G401 (cell line): ENCODE results near the gene FLT3. TPM values are rescaled to one million over a fixed set of nuclear protein-coding genes. Genes with fewer than 3 reads are reported as not detected.

Experiments
- DNase-seq: peaks from one replicate; pipeline ENCODE4 v3.0.0-alpha.2; 2015; ENCODE audit warnings: low spot score
- in situ Hi-C: cut with HindIII; loops from 2 replicates; pipeline ENCODE4 v1.10.0; 2016; ENCODE audit warnings: low sequenced_read_pairs, mixed read lengths
- total RNA-seq: library from RNA; depleted of rRNA; stranded (reverse); fragments of >200 nt; shearing (Covaris generic); gene quantifications from 2 replicates; pipeline ENCODE4 v1.2.3, GENCODE V29; 2014

Gene FLT3
- total RNA-seq, 1 experiment from 2014 or later: not detected

- no peak for DNase-seq
- in situ Hi-C loops: no loop called here
These were observed 121.9 kb downstream of the FLT3 start for GRCh38 chr13:27978301-27978968.

- in situ Hi-C loops: no loop called here
- DNase-seq: no peak
These were observed 122.7 kb downstream of the FLT3 start for GRCh38 chr13:27977476-27978300.

GRCh38 chr13:27976362-27977091 is 123.8 kb downstream of the FLT3 start:
- no peak for DNase-seq
- in situ Hi-C loops: no loop called here

GRCh38 chr13:27975564-27976361 is 124.6 kb downstream of the FLT3 start:
- in situ Hi-C loops: no loop called here
- no peak for DNase-seq

GRCh38 chr13:27973961-27974662 is 126.3 kb downstream of the FLT3 start:
- in situ Hi-C loops: no loop called here
- no peak for DNase-seq

- in situ Hi-C loops: no loop called here
These were observed 127.1 kb downstream of the FLT3 start for GRCh38 chr13:27973291-27973690.

GRCh38 chr13:27972478-27972820 is 127.9 kb downstream of the FLT3 start:
- in situ Hi-C loops: no loop called here
- no peak for DNase-seq

More at GRCh38 chr13:27973291-27973690, 127.1 kb downstream of the FLT3 start:
- DNase-seq: no peak

- in situ Hi-C loops: no loop called here
- no peak for DNase-seq
These were observed 128.4 kb downstream of the FLT3 start for GRCh38 chr13:27971776-27972477.

GRCh38 chr13:27971236-27971645 is 129.1 kb downstream of the FLT3 start:
- DNase-seq: no peak
- in situ Hi-C loops: no loop called here

GRCh38 chr13:27970382-27971235 is 129.8 kb downstream of the FLT3 start:
- DNase-seq: no peak
- in situ Hi-C loops: no loop called here

GRCh38 chr13:27969866-27970229 is 130.5 kb downstream of the FLT3 start:
- no peak for DNase-seq
- in situ Hi-C loops: no loop called here

- in situ Hi-C loops: no loop called here
- DNase-seq: no peak
These were observed 131.1 kb downstream of the FLT3 start, which contains the start of gene CDX2 for GRCh38 chr13:27969082-27969865. TSS of gene CDX2 (minus strand) at chr13:27969315. CDS start at chr13:27969006, 309 bp downstream.

GRCh38 chr13:27968316-27969081 is 131.9 kb downstream of the FLT3 start:
- DNase-seq: no peak
- in situ Hi-C loops: no loop called here

- no peak for DNase-seq
- in situ Hi-C loops: no loop called here
These were observed 132.6 kb downstream of the FLT3 start for GRCh38 chr13:27967736-27968315.

GRCh38 chr13:27967203-27967735 is 133.1 kb downstream of the FLT3 start:
- in situ Hi-C loops: no loop called here
- DNase-seq: no peak
